Measurements from ENCODE around the gene FAM76A. TPM values are rescaled to one million over a fixed set of nuclear protein-coding genes. Genes with fewer than 3 reads are reported as not detected.

Gene FAM76A
- total and polyA plus RNA-seq, 2 donors (not counting 3 experiments of a cell fraction or from before 2014, with no cell fraction given) = 1.8 to 12.8 TPM

GRCh38 chr1:27705545-27705944, 20.2 kb upstream of the FAM76A start:
- DNase-seq (ENCODE audit: low read depth, low spot score) (no peak), FAIRE-seq (no peak)
- Histone ChIP-seq H3K9ac (replicated peaks; ENCODE audit: extremely low read depth, insufficient read depth, low read length) (no peak overlapping the region), H4K20me1 (replicated peaks; ENCODE audit: control insufficient read depth, extremely low read depth, insufficient read depth, low read length) (no peaks in the 10 kb centered on the region), H3K9me3 (replicated peaks; ENCODE audit: control insufficient read depth, insufficient read depth, low read length) (no peaks in the 10 kb centered on the region), H3K9me1 (replicated peaks; ENCODE audit: control insufficient read depth, extremely low read depth, insufficient read depth, low read length) (no peaks in the 10 kb centered on the region), H3K27me3 (ENCODE audit: control insufficient read depth in 2 of 2, insufficient read depth in 2 of 2, low read length in 2 of 2) (peaks cover 3 to 8% of the 10 kb centered on the region in 2 experiments), H2AFZ (ENCODE audit: low read depth, low read length) (no peak overlapping the region), H3K4me2 (ENCODE audit: insufficient read depth, low read length) (no peak overlapping the region), H3K27ac (ENCODE audit: insufficient read depth, low read depth, low read length) (no peak overlapping the region), H3K4me3 (replicated peaks in 1 of 3; ENCODE audit: insufficient read depth in 1 of 3, low read depth in 1 of 3, low read length in 3 of 3) (no peak overlapping the region), H3K79me2 (ENCODE audit: control insufficient read depth, insufficient read depth, low read length) (no peaks in the 10 kb centered on the region), H3K4me1 (ENCODE audit: control insufficient read depth, extremely low read depth, insufficient read depth, low read length) (no peaks in the 10 kb centered on the region), H3K36me3 (ENCODE audit: control insufficient read depth in 2 of 2, extremely low read depth in 1 of 2, insufficient read depth in 2 of 2, low read length in 2 of 2) (no peaks in the 10 kb centered on the region)
- BruUV-seq (replicated peaks) = no TSS peak
- dilution Hi-C loops (cut with MboI; ENCODE audit: extremely low pct_ligation_motif_present, low sequenced_read_pairs) = no loop called here
- ChIA-PET POLR2A (no interaction called here), CTCF (interaction anchor here (2.5 kb wide), 1 partner anchor 14 kb away, joined by 9 read pairs; no protein-coding TSS in a partner anchor)
- intact Hi-C loops (cut with micrococcal nuclease) = no loop called here
- TF ChIP-seq, protein P1, sequence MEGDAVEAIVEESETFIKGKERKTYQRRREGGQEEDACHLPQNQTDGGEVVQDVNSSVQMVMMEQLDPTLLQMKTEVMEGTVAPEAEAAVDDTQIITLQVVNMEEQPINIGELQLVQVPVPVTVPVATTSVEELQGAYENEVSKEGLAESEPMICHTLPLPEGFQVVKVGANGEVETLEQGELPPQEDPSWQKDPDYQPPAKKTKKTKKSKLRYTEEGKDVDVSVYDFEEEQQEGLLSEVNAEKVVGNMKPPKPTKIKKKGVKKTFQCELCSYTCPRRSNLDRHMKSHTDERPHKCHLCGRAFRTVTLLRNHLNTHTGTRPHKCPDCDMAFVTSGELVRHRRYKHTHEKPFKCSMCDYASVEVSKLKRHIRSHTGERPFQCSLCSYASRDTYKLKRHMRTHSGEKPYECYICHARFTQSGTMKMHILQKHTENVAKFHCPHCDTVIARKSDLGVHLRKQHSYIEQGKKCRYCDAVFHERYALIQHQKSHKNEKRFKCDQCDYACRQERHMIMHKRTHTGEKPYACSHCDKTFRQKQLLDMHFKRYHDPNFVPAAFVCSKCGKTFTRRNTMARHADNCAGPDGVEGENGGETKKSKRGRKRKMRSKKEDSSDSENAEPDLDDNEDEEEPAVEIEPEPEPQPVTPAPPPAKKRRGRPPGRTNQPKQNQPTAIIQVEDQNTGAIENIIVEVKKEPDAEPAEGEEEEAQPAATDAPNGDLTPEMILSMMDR (IDR thresholded peaks at IDR 0.05; ENCODE audit: extremely low read depth in 1 of 2, insufficient read depth in 1 of 2, low read depth in 1 of 2, low read length in 2 of 2) = no peak

GRCh38 chr1:27710574-27710973, 15.2 kb upstream of the FAM76A start:
- Histone ChIP-seq H4K20me1 (replicated peaks; ENCODE audit: control insufficient read depth, extremely low read depth, insufficient read depth, low read length) (no peaks in the 10 kb centered on the region), H3K27ac (ENCODE audit: insufficient read depth, low read depth, low read length) (no peak overlapping the region), H3K9ac (replicated peaks; ENCODE audit: extremely low read depth, insufficient read depth, low read length) (no peak overlapping the region), H3K4me2 (ENCODE audit: insufficient read depth, low read length) (no peak overlapping the region), H3K36me3 (ENCODE audit: control insufficient read depth in 2 of 2, extremely low read depth in 1 of 2, insufficient read depth in 2 of 2, low read length in 2 of 2) (no peaks in the 10 kb centered on the region), H3K27me3 (ENCODE audit: control insufficient read depth in 2 of 2, insufficient read depth in 2 of 2, low read length in 2 of 2) (peaks cover 0 to 2% of the 10 kb centered on the region in 2 experiments), H2AFZ (ENCODE audit: low read depth, low read length) (no peak overlapping the region), H3K4me3 (replicated peaks in 1 of 3; ENCODE audit: insufficient read depth in 1 of 3, low read depth in 1 of 3, low read length in 3 of 3) (no peak overlapping the region), H3K79me2 (ENCODE audit: control insufficient read depth, insufficient read depth, low read length) (no peaks in the 10 kb centered on the region), H3K9me3 (replicated peaks; ENCODE audit: control insufficient read depth, insufficient read depth, low read length) (no peaks in the 10 kb centered on the region), H3K4me1 (ENCODE audit: control insufficient read depth, extremely low read depth, insufficient read depth, low read length) (no peaks in the 10 kb centered on the region), H3K9me1 (replicated peaks; ENCODE audit: control insufficient read depth, extremely low read depth, insufficient read depth, low read length) (no peaks in the 10 kb centered on the region)
- POLR2A ChIA-PET = no interaction called here
- dilution Hi-C loops (cut with MboI; ENCODE audit: extremely low pct_ligation_motif_present, low sequenced_read_pairs) (no loop called here), intact Hi-C loops (cut with micrococcal nuclease) (no loop called here)
- no TSS peak for BruUV-seq (replicated peaks)
- CTCF ChIA-PET = interaction anchor here (0.8 kb wide), 1 partner anchor 41 kb away, joined by 4 read pairs; no protein-coding TSS in a partner anchor
- TF ChIP-seq JUN (IDR thresholded peaks at IDR 0.05; ENCODE audit: borderline replicate concordance, insufficient read depth, insufficient read length, low read depth) (no peak), MYC (IDR thresholded peaks at IDR 0.05; ENCODE audit: low read depth, low read length) (no peak), MAX (IDR thresholded peaks at IDR 0.05; ENCODE audit: insufficient read depth, insufficient read length) (no peak), FOS (IDR thresholded peaks at IDR 0.05; ENCODE audit: borderline replicate concordance, insufficient read depth, low read length) (no peak), GATA2 (IDR thresholded peaks at IDR 0.05; ENCODE audit: insufficient read depth, insufficient read length, low read depth, low read length) (no peak), POLR2A (IDR thresholded peaks at IDR 0.05; ENCODE audit: low read depth, low read length) (no peak), EZH2 (IDR thresholded peaks at IDR 0.05; ENCODE audit: borderline replicate concordance, low read depth, low read length, severe bottlenecking) (no peak), POLR2AphosphoS5 (IDR thresholded peaks at IDR 0.05; ENCODE audit: insufficient read depth, low read depth, low read length) (no peak)
- TF ChIP-seq, protein P1 (IDR thresholded peaks at IDR 0.05; ENCODE audit: extremely low read depth in 1 of 2, insufficient read depth in 1 of 2, low read depth in 1 of 2, low read length in 2 of 2) = no peak
- DNase-seq (ENCODE audit: low read depth, low spot score) = no peak
- FAIRE-seq = no peak
